Testis (tissue), 3 donors: Measurements from ENCODE around the gene TSTD1. TPM values are rescaled to one million over a fixed set of nuclear protein-coding genes. Genes with fewer than 3 reads are reported as not detected.

Source experiments
- DNase-seq: peaks from one replicate; pipeline ENCODE4 v3.0.0-alpha.2; 2019
- H3K27ac ChIP-seq, 2 donors: fragments of 200-600 bp; sonication (generic); one replicate each; pipeline ENCODE4 v1.5.1; 2019
- H3K27me3 ChIP-seq: fragments of 200-600 bp; sonication (generic); one replicate; pipeline ENCODE4 v1.5.1; 2019
- H3K36me3 ChIP-seq: fragments of 200-600 bp; sonication (generic); one replicate; pipeline ENCODE4 v1.5.1; 2017; ENCODE audit warnings: low read depth; ENCODE audit errors: missing control alignments
- H3K4me1 ChIP-seq: fragments of 200-600 bp; sonication (generic); one replicate; pipeline ENCODE4 v1.5.1; 2019
- H3K4me3 ChIP-seq, 2 donors: fragments of 200-600 bp; sonication (generic); one replicate each; pipeline ENCODE4 v1.5.1; 2017 to 2019
- H3K9me3 ChIP-seq: fragments of 200-600 bp; sonication (generic); one replicate; pipeline ENCODE4 v1.5.1; 2017
- CTCF ChIP-seq, 3 experiments: fragments of 450-650 bp in 2 of 3; fragments of 200-600 bp in 1 of 3; sonication (generic) in 1 of 3; IDR thresholded peaks; one replicate each; pipeline ENCODE4 v1.5.1; 2016 to 2019; ENCODE audit warnings: antibody characterized with exemption in 3 of 3, mild to moderate bottlenecking in 2 of 3, moderate library complexity in 1 of 3
- POLR2A ChIP-seq: fragments of 450-650 bp; IDR thresholded peaks from one replicate; pipeline ENCODE4 v1.6.1; 2017; ENCODE audit warnings: antibody characterized with exemption, mild to moderate bottlenecking, moderate library complexity
- WGBS, 2 donors: methylation state at CpG; one replicate each; pipeline ENCODE4 v1.1.5; 2018; 5-methylcytosine and 5-hydroxymethylcytosine counted together
- intact Hi-C: fragments of 100-400 bp; cut with DNase I; formaldehyde crosslinking; loops from one replicate; pipeline ENCODE4 v1.15.1; 2023; ENCODE audit warnings: low total_unique reads
- polyA plus RNA-seq: library from polyadenylated mRNA; stranded (reverse); fragments of 350-450 nt; fragmentation: Illumina TruSeq; extraction: RNeasy Lipid Tissue Mini Kit (QIAGEN cat#74804); gene quantifications from one replicate; pipeline ENCODE4 v1.2.3, GENCODE V29; 2014; ENCODE audit warnings: low read depth, low replicate concordance; ENCODE audit not compliant: insufficient read depth
- total RNA-seq, 2 donors: library from RNA; depleted of rRNA; stranded (reverse); fragments of >200 nt; gene quantifications; one replicate each; pipeline ENCODE4 v1.2.3, GENCODE V29; 2016

Gene TSTD1
- total and polyA plus RNA-seq, 3 donors from 2014 or later: 52.2 to 103 (median 100) TPM

DNA sequence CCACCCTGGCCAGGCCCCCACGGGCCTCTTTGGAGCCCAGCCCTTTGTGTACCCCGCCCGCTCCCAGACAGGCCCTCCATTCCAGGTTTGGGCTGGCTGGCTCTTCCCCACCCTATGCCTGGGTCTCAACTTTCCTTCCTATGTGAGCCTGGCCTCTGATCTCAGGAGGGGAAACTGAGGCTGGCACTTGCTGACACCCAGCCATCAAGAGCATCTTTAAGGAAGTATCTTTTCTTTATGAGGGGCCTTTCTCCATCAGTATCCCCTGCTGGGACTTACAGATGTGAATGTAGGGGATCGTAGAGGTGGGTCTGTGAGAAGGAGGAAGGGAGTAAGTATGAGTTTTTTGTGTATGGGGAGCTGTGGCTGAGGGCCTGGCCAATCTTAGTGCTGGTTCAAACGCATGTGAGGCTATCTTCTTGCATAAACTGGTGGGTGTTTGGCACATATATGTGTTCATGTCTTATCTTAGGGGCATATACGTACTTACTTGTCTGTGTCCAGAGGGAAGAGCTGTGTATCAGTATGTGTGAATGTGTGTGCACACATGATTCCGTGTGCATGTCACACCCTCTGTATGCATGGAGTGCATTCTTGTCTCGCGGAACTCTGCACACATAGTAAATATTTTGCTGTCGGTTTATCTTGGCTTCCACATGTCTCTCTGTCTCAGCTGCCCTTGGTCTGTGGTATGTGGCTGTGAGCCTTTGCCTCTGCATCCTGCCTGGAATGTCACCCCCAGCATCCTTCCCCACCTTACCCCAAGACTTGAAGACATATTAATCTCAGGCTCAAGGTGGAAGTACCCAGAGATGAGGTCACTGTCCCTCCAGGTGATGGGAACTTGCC, 45.2 kb upstream of the TSTD1 start:
- Histone ChIP-seq H3K4me1 (no peaks in the 10 kb centered on the region), H3K27me3 (no peaks in the 10 kb centered on the region), H3K27ac (no peak overlapping the region), H3K4me3 (no peak overlapping the region), H3K9me3 (no peaks in the 10 kb centered on the region), H3K36me3 (no peaks in the 10 kb centered on the region)
- WGBS, 2 donors: 78 to 85% methylated on average over 7 to 10 of the region's 10 CpGs
- no peak for TF ChIP-seq POLR2A
- no peak for TF ChIP-seq CTCF (IDR thresholded peaks at IDR 0.05)
- no peak for DNase-seq
- intact Hi-C loops: no loop called here

DNA sequence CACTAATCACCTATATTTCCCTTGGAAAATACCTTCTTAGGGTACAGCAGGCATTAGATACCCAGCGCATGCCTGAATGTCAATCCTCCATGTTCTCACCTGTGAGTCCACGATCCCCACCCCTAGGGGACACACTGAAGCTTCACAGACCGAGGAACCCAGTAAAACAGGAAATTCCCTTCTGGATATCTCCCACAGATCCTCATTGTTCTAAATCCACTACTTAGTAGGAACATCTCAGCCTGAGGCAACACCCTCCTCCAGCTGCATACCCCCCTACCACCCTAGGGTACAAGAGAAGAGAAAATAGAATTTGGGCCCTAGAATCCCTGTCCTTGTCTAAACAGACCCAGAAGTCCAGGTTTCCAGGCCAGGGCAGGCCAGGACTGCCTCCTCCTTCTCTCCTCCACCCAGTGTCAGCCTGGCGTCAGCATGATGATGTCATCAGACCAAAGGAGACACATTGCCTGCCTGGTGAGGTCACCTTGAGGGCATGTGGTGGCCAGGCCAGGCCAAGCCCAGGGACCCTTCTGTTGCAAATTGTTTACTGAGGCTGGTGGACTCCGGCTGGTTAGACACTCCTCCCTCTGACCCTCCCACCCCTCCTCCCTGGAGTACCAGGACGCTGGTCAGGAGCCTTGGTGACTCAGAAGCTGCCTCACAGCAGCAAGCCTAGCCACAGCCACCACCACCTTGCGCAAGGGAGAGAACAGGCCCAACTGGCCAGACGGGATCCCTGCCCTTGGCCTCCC, 44.4 kb upstream of the TSTD1 start:
- WGBS, 2 donors: 70 to 89% methylated on average over 4 to 8 of the region's 8 CpGs

DNA sequence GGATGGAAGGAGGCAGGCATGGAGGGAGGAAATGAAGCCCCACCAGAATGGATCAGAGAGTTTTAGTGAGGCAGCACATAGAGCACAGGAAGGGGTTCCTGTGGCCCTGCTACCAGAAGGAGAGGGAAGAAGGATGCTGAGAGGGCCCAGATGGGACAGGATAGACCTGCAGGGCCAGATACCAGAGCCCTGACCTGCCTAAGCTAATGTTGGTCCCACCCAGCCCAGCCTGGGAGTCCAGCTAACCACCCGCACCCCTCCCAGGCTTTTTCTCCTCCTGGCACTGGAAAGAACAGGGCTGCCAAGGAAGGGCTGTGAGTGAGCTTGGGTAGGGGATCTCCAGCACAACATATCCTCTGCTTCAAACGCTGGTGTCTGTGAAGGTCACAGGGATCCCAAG, 43.7 kb upstream of the TSTD1 start:
- intact Hi-C loops: no loop called here
- no peak for DNase-seq
- no peaks in the 10 kb centered on the region for H3K36me3 ChIP-seq
- H3K27me3 ChIP-seq: no peaks in the 10 kb centered on the region
- H3K27ac ChIP-seq: no peak overlapping the region
- no peaks in the 10 kb centered on the region for H3K9me3 ChIP-seq
- no peaks in the 10 kb centered on the region for H3K4me1 ChIP-seq
- WGBS, 2 donors: 54 to 63% methylated on average over 2 of the region's 2 CpGs
- TF ChIP-seq CTCF (IDR thresholded peaks at IDR 0.05) (no peak), POLR2A (no peak)
- no peak overlapping the region for H3K4me3 ChIP-seq

More for the DNA sequence above, 44.4 kb upstream of the TSTD1 start:
- Histone ChIP-seq H3K9me3 (no peaks in the 10 kb centered on the region), H3K4me1 (no peaks in the 10 kb centered on the region), H3K27me3 (no peaks in the 10 kb centered on the region), H3K36me3 (no peaks in the 10 kb centered on the region), H3K27ac (no peak overlapping the region), H3K4me3 (no peak overlapping the region)
- DNase-seq: peak; percentile 23
- TF ChIP-seq CTCF (IDR thresholded peaks at IDR 0.05) (no peak), POLR2A (no peak)
- intact Hi-C loops: no loop called here

DNA sequence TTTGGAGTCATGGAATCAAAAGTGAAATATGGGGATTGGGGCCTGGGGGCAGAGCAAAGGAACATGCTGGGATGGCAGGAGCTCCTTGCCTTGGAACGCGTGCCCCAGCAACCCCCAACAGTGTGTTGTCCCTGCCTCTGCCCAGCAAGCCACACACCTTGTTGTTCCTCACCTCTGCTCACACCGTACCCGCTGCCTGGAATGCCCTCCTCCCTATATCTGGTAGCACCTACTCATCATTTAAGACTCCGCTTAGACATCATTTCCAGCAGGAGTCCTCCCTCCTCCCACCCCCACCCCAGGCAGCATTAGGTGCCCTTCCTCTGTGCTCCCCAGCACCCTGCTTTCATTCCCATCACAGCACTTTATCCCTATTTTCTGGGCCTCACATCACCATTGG, 42.8 kb upstream of the TSTD1 start:
- 72 to 75% methylated on average over 5 of the region's 5 CpGs for WGBS, 2 donors
- no peaks in the 10 kb centered on the region for H3K36me3 ChIP-seq
- H3K27ac ChIP-seq: no peak overlapping the region
- TF ChIP-seq CTCF (IDR thresholded peaks at IDR 0.05) (no peak), POLR2A (no peak)
- no peaks in the 10 kb centered on the region for H3K9me3 ChIP-seq
- no peak overlapping the region for H3K4me3 ChIP-seq
- no peaks in the 10 kb centered on the region for H3K27me3 ChIP-seq
- intact Hi-C loops: no loop called here
- H3K4me1 ChIP-seq: no peaks in the 10 kb centered on the region
- no peak for DNase-seq
